WTC11 (cell line): ENCODE measurements around the gene CCDC88B. TPM values are rescaled to one million over a fixed set of nuclear protein-coding genes. Genes with fewer than 3 reads are reported as not detected.
A peak's percentile ranks its signal among the peaks of the same experiment; 100 is the strongest.

Experiments
- ATAC-seq: fragments of 200-7000 bp; cut with Tn5 transposase; 2 replicates; pipeline ENCODE4 v1.10.0; 2021; ENCODE audit warnings: mild to moderate bottlenecking, moderate library complexity
- CTCF ChIA-PET: fragments of 300-600 bp; sonication (Branson Sonifier 250); formaldehyde crosslinking; loops from one replicate; lab custom pipeline; 2021; ENCODE audit warnings: antibody characterized with exemption; lab: Charles Lee
- POLR2A ChIA-PET: fragments of 350-600 bp; sonication (Branson Sonifier 250); formaldehyde crosslinking; loops from one replicate; lab custom pipeline; 2021; ENCODE audit warnings: antibody characterized with exemption; lab: Charles Lee
- DNase-seq: peaks from one replicate; pipeline ENCODE4 v3.0.0; 2021; ENCODE audit warnings: low spot score
- H3K27ac Mint-ChIP-seq: 2 replicates; pipeline ENCODE4 v1.8.0; 2021; ENCODE audit warnings: mixed read lengths
- H3K27me3 Mint-ChIP-seq: 2 replicates; pipeline ENCODE4 v1.8.0; 2021; ENCODE audit warnings: low read depth, mild to moderate bottlenecking, moderate library complexity, mixed read lengths
- H3K36me3 Mint-ChIP-seq: 2 replicates; pipeline ENCODE4 v1.8.0; 2021; ENCODE audit warnings: mixed read lengths
- H3K4me1 Mint-ChIP-seq: 2 replicates; pipeline ENCODE4 v1.8.0; 2022; ENCODE audit warnings: mixed read lengths
- H3K4me3 Mint-ChIP-seq: 2 replicates; pipeline ENCODE4 v1.8.0; 2021; ENCODE audit warnings: mild to moderate bottlenecking, moderate library complexity, mixed read lengths
- H3K9me3 Mint-ChIP-seq: 2 replicates; pipeline ENCODE4 v1.8.0; 2021; ENCODE audit warnings: mixed read lengths
- AFF4 ChIP-seq: sonication (generic); formaldehyde crosslinking; IDR thresholded peaks from 2 replicates; pipeline ENCODE4 v1.8.1; 2023; ENCODE audit warnings: mild to moderate bottlenecking, missing genetic modification reagents, borderline replicate concordance
- E2F1 ChIP-seq: sonication (generic); formaldehyde crosslinking; IDR thresholded peaks from 2 replicates; pipeline ENCODE4 v1.8.0; 2022; ENCODE audit warnings: mild to moderate bottlenecking, missing genetic modification reagents
- EMX1 ChIP-seq: fragments of 250-450 bp; sonication (Bioruptor Pico); IDR thresholded peaks from 2 replicates; pipeline ENCODE4 v1.8.0; 2021; ENCODE audit warnings: mild to moderate bottlenecking
- FOXP4 ChIP-seq: sonication (generic); formaldehyde crosslinking; IDR thresholded peaks from 2 replicates; pipeline ENCODE4 v1.8.0; 2022; ENCODE audit warnings: mild to moderate bottlenecking, missing genetic modification reagents
- NR3C1 ChIP-seq: sonication (generic); formaldehyde crosslinking; conservative IDR thresholded peaks from 2 replicates; pipeline ENCODE4 v1.8.1; 2023; ENCODE audit warnings: low read depth, mild to moderate bottlenecking, missing genetic modification reagents
- OVOL2 ChIP-seq: fragments of 250-450 bp; sonication (Bioruptor Pico); IDR thresholded peaks from 2 replicates; pipeline ENCODE4 v1.9.0; 2021; ENCODE audit warnings: mild to moderate bottlenecking, borderline replicate concordance
- PRDM15 ChIP-seq: sonication (generic); formaldehyde crosslinking; IDR thresholded peaks from 2 replicates; pipeline ENCODE4 v1.8.0; 2022; ENCODE audit warnings: missing genetic modification reagents
- RELA ChIP-seq: sonication (generic); formaldehyde crosslinking; IDR thresholded peaks from 2 replicates; pipeline ENCODE4 v1.8.1; 2022; ENCODE audit warnings: missing genetic modification reagents, mild to moderate bottlenecking, borderline replicate concordance
- RORB ChIP-seq: fragments of 250-450 bp; sonication (Bioruptor Pico); IDR thresholded peaks from 2 replicates; pipeline ENCODE4 v1.9.0; 2021; ENCODE audit warnings: mild to moderate bottlenecking
- SOX15 ChIP-seq: fragments of 250-450 bp; sonication (Bioruptor Pico); IDR thresholded peaks from 2 replicates; pipeline ENCODE4 v1.9.0; 2021; ENCODE audit warnings: mild to moderate bottlenecking
- SP1 ChIP-seq: sonication (generic); formaldehyde crosslinking; conservative IDR thresholded peaks from 2 replicates; pipeline ENCODE4 v1.8.1; 2022; ENCODE audit warnings: missing genetic modification reagents
- USF2 ChIP-seq: sonication (generic); formaldehyde crosslinking; IDR thresholded peaks from 2 replicates; pipeline ENCODE4 v1.8.1; 2023; ENCODE audit warnings: mild to moderate bottlenecking, missing genetic modification reagents, moderate library complexity
- ZBTB21 ChIP-seq: sonication (generic); formaldehyde crosslinking; IDR thresholded peaks from 2 replicates; pipeline ENCODE4 v1.8.1; 2023; ENCODE audit warnings: mild to moderate bottlenecking, missing genetic modification reagents, borderline replicate concordance
- ZBTB43 ChIP-seq: sonication (generic); formaldehyde crosslinking; IDR thresholded peaks from 2 replicates; pipeline ENCODE4 v1.8.1; 2023; ENCODE audit warnings: mild to moderate bottlenecking, missing genetic modification reagents
- ZNF232 ChIP-seq: sonication (generic); formaldehyde crosslinking; IDR thresholded peaks from 2 replicates; pipeline ENCODE4 v1.8.0; 2022; ENCODE audit warnings: mild to moderate bottlenecking, missing genetic modification reagents
- total RNA-seq: library from RNA; stranded (reverse); gene quantifications from 3 replicates; pipeline ENCODE4 v1.2.3, GENCODE V29; 2021

The CCDC88B gene
- total RNA-seq, 1 experiment from 2014 or later: 17.0 TPM

- Mint-ChIP-seq H3K9me3 (no peaks in the 10 kb centered on the region), H3K36me3 (no peaks in the 10 kb centered on the region), H3K27ac (no peak overlapping the region), H3K4me3 (no peak overlapping the region), H3K4me1 (peaks cover 20% of the 10 kb centered on the region), H3K27me3 (peaks cover 30% of the 10 kb centered on the region)
- POLR2A ChIA-PET: interaction anchor here (0.6 kb wide), 1 partner anchor 1054 kb away, joined by 5 read pairs; no protein-coding TSS in a partner anchor
- TF ChIP-seq NR3C1 (CRISPR knock-in tag) (no peak), SOX15 (CRISPR knock-in tag) (no peak)
- ATAC-seq (no peak), DNase-seq (no peak)
- CTCF ChIA-PET: interaction anchor here (0.6 to 13.9 kb wide), 3 partner anchors 14 to 41 kb away, joined by 5 to 437 read pairs (median 123); partner anchors contain the start of genes PRDX5 and TRMT112
Observed at GRCh38 chr11:64339286-64339685, 718 bp upstream of the CCDC88B start.

GRCh38 chr11:64340671-64341335 lies 799 bp downstream of the CCDC88B start:
- Mint-ChIP-seq H3K4me3 (peak overlapping the region; percentile 69), H3K27me3 (peaks cover 30% of the 10 kb centered on the region), H3K4me1 (peaks cover 20% of the 10 kb centered on the region), H3K9me3 (no peaks in the 10 kb centered on the region), H3K27ac (no peak overlapping the region; the same call in none of the 2 replicates), H3K36me3 (no peaks in the 10 kb centered on the region)
- CTCF ChIA-PET: interaction anchor here (0.7 to 13.9 kb wide), 35 partner anchors 9 to 462 kb away, joined by 3 to 437 read pairs (median 7); partner anchors contain the start of genes CATSPERZ, MAP4K2, PLCB3 and PRDX5
- DNase-seq (peak; percentile 94), ATAC-seq (peak; percentile 68)
- POLR2A ChIA-PET: interaction anchor here (0.9 to 2.2 kb wide), 7 partner anchors 12 to 438 kb away, joined by 3 to 11 read pairs (median 5); partner anchors contain the start of genes PRDX5, SF1 and TRMT112
- no peak for TF ChIP-seq OVOL2 (CRISPR knock-in tag)
- no peak for TF ChIP-seq AFF4 (CRISPR knock-in tag)
- no peak for TF ChIP-seq ZBTB21
- TF ChIP-seq RORB (CRISPR knock-in tag): no peak
- TF ChIP-seq ZBTB43 (CRISPR knock-in tag): no peak
- TF ChIP-seq E2F1: no peak
- TF ChIP-seq ZNF232 (CRISPR knock-in tag): 0 out of 2 replicates have a peak, but pooled peaks have one; percentile 43
- no peak for TF ChIP-seq EMX1
- 0 out of 2 replicates have a peak, but pooled peaks have one; percentile 30 for TF ChIP-seq SP1

- Mint-ChIP-seq H3K9me3 (no peaks in the 10 kb centered on the region), H3K4me1 (peaks cover 20% of the 10 kb centered on the region), H3K4me3 (peak overlapping the region; percentile 69), H3K27ac (no peak overlapping the region; the same call in 1 of the 2 replicates), H3K36me3 (no peaks in the 10 kb centered on the region), H3K27me3 (peaks cover 30% of the 10 kb centered on the region)
- ChIA-PET CTCF (interaction anchor here (0.7 to 13.9 kb wide), 42 partner anchors 10 to 461 kb away, joined by 3 to 437 read pairs (median 6); partner anchors contain the start of genes CATSPERZ, ESRRA, MAP4K2 and PLCB3), POLR2A (interaction anchor here (0.9 to 2.2 kb wide), 8 partner anchors 12 to 437 kb away, joined by 3 to 11 read pairs (median 6); partner anchors contain the start of genes PRDX5, SF1 and TRMT112)
- DNase-seq (no peak), ATAC-seq (no peak)
- TF ChIP-seq USF2: no peak
- TF ChIP-seq PRDM15 (CRISPR knock-in tag): 0 out of 2 replicates have a peak, but pooled peaks have one; percentile 16
- TF ChIP-seq RELA (CRISPR knock-in tag): 0 out of 2 replicates have a peak, but pooled peaks have one; percentile 53
- TF ChIP-seq FOXP4 (CRISPR knock-in tag): no peak
Observed at GRCh38 chr11:64341429-64341828, 1.4 kb downstream of the CCDC88B start.
